LNCaP clone FGC (cell line): ENCODE data around the gene CH25H.
"Not testable (repeated sequence)": the region's sequence is repeated elsewhere in the genome, so short reads cannot be mapped to it uniquely, and the experiment has no call there.

Experiments
- DNase-seq: peaks from one replicate; pipeline ENCODE4 v3.0.0-alpha.2; 2011; ENCODE audit warnings: low read depth
- H3K4me3 ChIP-seq: 2 replicates; pipeline ENCODE4 v1.5.1; 2011; ENCODE audit warnings: mild to moderate bottlenecking, low read depth, low read length, control low read depth
- TF ChIP-seq, protein P1 (sequence below): IDR thresholded peaks from 2 replicates; pipeline ENCODE4 v1.5.1; 2012; ENCODE audit warnings: mild to moderate bottlenecking; ENCODE audit not compliant: control insufficient read depth, insufficient read depth; ENCODE audit errors: extremely low read depth

The CH25H gene

DNA sequence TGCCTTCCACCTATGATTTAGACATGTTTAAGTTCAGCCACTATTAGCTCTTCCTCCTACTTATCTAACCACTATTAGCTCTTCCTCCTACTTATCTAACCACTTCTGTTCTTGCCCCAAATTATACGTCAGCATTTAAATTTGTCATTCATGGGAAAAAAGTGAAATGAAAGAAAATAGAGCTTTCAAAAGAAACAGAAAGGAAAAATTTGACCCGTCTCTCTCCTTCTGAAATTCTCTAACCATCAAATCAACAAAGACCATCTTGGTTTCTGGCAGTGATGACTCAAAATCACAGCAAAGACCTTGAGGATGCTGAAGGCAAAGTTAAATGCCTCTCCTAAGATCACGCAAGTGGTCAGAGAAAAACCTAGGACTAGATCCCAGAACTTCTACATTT lies 41.9 kb upstream of the CH25H start:
- TF ChIP-seq, protein P1, sequence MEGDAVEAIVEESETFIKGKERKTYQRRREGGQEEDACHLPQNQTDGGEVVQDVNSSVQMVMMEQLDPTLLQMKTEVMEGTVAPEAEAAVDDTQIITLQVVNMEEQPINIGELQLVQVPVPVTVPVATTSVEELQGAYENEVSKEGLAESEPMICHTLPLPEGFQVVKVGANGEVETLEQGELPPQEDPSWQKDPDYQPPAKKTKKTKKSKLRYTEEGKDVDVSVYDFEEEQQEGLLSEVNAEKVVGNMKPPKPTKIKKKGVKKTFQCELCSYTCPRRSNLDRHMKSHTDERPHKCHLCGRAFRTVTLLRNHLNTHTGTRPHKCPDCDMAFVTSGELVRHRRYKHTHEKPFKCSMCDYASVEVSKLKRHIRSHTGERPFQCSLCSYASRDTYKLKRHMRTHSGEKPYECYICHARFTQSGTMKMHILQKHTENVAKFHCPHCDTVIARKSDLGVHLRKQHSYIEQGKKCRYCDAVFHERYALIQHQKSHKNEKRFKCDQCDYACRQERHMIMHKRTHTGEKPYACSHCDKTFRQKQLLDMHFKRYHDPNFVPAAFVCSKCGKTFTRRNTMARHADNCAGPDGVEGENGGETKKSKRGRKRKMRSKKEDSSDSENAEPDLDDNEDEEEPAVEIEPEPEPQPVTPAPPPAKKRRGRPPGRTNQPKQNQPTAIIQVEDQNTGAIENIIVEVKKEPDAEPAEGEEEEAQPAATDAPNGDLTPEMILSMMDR: no peak
- no peak for DNase-seq
- H3K4me3 ChIP-seq: no peak overlapping the region

DNA sequence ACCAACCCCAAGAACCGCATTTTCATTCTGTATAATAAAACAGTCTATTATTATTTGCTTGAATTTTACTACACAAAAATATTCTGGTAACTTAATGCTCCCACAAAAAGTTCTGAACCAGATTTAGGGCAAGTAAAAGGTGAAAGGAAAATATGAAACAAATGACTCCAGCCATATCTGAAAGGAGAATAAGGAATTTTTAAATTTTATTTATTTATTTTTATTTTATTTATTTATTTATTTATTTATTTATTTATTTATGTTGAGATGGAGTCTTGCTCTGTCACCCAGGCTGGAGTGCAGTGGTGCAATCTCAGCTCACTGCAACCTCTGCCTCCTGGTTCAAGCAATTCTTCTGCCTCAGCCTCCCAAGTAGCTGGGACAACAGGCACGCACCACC lies 40.5 kb upstream of the CH25H start:
- DNase-seq: not testable (repeated sequence)

DNA sequence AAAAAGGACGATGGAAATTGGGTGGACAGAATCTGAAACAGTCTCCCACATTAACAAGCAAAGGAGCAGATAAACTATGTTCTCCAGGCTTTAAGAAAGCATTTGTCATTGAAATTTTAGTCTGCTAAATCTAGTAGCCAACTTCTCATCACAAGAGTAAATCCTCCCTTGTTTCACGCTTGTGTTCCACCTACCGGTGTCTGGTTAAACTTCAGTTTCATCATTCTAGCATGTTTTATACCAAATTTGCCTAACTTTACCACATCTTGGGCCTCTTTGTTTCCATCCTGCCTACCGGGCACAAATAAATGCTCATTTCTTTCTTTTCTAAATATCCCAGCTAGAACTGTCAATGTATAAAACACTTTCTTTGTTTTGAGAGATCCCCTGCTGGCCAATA lies 38.7 kb upstream of the CH25H start:
- no peak for DNase-seq
- TF ChIP-seq, protein P1: no peak

More for the DNA sequence above, 40.5 kb upstream of the CH25H start:
- not testable (repeated sequence) for H3K4me3 ChIP-seq

DNA sequence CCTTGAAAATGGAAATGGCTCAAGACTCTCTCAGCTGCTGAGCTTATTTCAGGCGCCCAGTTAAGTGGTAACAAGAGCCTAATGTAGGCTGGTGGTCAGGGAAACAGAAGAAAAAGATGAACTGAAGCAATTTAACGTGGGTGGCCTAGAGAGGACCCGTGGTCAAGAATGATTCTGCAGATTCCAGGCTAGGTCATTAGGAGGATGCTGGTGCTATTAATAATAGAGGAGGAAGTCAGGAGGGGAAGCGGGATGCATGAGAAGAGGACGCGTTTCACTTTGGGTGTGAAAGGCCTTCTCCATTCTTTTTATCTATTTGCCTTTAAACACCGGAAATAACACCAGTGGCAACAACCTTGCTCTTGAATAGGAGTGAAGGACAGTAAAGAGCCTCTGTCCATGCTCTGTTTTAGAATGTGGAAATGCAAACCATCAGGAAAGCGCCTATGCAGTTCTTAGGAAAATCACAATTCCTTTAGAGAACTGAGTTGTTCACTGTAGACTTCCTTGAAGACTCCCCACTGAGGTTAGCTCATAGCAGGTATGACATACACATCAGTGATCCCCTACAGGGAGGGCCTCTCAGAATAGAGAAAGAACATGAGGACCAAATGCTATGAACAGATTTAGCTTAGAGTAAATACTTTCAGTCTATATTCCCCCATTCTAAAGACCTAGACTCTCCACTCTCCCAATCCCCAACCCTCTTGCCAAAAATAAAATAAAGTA lies 35.9 kb upstream of the CH25H start:
- H3K4me3 ChIP-seq: no peak overlapping the region
- TF ChIP-seq, protein P1: no peak
- no peak for DNase-seq

More for the DNA sequence above, 38.7 kb upstream of the CH25H start:
- no peak overlapping the region for H3K4me3 ChIP-seq

DNA sequence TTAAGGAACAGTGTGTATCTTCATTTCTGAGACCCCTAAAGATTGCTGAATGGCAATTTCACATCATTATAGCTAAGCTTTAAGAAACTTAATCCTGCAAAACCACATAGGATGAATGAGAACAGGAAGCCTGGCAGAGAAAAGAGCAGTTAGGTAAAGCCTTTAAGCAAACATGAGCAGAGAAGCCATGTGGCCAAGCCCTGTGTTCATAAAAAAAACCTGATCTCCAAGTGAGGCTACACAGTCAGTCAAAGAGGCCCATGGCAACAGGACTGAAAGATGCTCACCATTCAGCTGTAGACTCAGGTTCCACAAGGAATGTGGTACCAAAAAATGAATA lies 35.2 kb upstream of the CH25H start:
- DNase-seq: no peak
- H3K4me3 ChIP-seq: no peak overlapping the region
- TF ChIP-seq, protein P1: no peak

DNA sequence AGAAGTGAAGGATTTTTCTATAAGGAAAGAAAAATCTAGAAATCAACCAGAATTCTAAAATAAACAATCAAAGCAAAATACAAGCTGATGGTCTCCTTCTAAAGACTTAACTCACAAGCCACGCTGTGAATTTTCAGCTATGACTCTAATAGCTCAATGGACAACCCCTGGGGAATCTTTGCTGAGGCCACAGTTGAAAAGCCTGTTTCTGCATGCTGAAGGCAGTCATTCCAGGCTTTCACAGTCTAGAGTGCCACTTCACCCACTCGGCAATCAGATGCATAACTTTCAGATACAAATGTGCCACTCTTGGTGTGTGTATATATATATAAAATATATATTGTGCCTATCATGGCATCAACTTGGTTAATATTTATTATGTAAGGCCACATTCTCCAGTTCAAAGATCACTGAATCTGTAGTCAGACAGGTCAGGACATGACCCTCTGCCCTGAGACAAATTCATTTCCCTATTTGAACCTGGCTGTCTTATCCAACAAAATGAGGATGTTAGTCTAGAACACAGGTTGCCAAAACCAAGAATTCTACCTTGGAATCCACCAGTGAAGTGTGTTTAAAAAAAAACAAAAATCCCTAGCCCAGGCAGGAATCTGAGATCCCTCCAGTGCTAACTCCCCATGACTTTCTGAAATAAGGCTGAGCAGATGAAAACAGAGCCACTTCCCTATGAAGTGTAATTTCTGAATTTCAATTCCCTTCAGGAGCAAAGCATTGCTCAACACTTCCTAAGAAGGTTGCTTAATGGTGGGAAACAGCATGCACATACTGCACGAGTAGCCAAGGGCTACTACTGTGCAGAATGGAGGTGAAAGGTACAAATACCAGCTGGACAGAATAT lies 34.6 kb upstream of the CH25H start:
- H3K4me3 ChIP-seq: no peak overlapping the region
- DNase-seq: no peak
- TF ChIP-seq, protein P1: no peak

DNA sequence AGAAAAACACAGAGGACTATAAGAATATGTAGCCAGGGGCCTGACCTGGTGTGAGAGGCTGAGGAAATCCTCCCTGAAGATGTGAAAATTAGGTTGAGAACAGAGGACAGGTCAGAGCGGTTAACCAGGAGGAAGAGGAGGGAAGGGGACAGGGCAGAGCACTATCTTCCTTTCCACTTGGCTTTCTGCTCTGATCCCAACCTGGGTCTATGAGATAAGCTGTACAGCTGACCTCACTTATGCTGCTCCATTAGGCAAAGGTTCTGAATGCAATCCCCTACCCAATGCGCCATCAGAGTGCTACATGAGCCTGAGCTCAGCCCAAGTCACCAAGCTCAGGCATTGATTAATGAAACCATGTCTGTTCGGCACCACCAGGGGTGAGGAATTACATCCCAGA lies 33.9 kb upstream of the CH25H start:
- DNase-seq: no peak
- TF ChIP-seq, protein P1: no peak
- H3K4me3 ChIP-seq: no peak overlapping the region
